Subcutaneous abdominal adipose tissue (tissue), 5 donors: ENCODE data around the gene DNAJB1.

Source experiments
- H3K27ac ChIP-seq: one replicate; pipeline ENCODE4 v1.7.0; 2013; ENCODE audit warnings: low read depth, mild to moderate bottlenecking, inconsistent platforms, low read length, moderate library complexity
- H3K27me3 ChIP-seq, 5 donors: one replicate each; pipeline ENCODE4 v1.7.0; 2013; ENCODE audit warnings: low read length in 5 of 5, inconsistent platforms in 1 of 5; ENCODE audit not compliant: control insufficient read depth in 5 of 5, insufficient read depth in 4 of 5
- H3K36me3 ChIP-seq, 5 donors: one replicate each; pipeline ENCODE4 v1.7.0; 2013; ENCODE audit warnings: low read length in 5 of 5; ENCODE audit not compliant: control insufficient read depth in 5 of 5, insufficient read depth in 5 of 5
- H3K4me1 ChIP-seq, 5 donors: one replicate each; pipeline ENCODE4 v1.7.0; 2013; ENCODE audit warnings: low read length in 5 of 5, mild to moderate bottlenecking in 3 of 5, moderate library complexity in 1 of 5; ENCODE audit not compliant: control insufficient read depth in 5 of 5, insufficient read depth in 5 of 5
- H3K4me3 ChIP-seq, 5 donors: one replicate each; pipeline ENCODE4 v1.7.0; 2013; ENCODE audit warnings: low read length in 5 of 5, low read depth in 1 of 5
- H3K9ac ChIP-seq, 5 donors: one replicate each; pipeline ENCODE4 v1.7.0; 2013; ENCODE audit warnings: low read length in 5 of 5, mild to moderate bottlenecking in 4 of 5, moderate library complexity in 3 of 5
- H3K9me3 ChIP-seq, 5 donors: one replicate each; pipeline ENCODE4 v1.7.0; 2013; ENCODE audit warnings: low read length in 5 of 5; ENCODE audit not compliant: control insufficient read depth in 5 of 5
- donor health status: healthy.
- donor health status: healthy.
- donor health status: healthy.
- donor health status: healthy.
- donor health status: healthy.

DNAJB1 gene

DNA sequence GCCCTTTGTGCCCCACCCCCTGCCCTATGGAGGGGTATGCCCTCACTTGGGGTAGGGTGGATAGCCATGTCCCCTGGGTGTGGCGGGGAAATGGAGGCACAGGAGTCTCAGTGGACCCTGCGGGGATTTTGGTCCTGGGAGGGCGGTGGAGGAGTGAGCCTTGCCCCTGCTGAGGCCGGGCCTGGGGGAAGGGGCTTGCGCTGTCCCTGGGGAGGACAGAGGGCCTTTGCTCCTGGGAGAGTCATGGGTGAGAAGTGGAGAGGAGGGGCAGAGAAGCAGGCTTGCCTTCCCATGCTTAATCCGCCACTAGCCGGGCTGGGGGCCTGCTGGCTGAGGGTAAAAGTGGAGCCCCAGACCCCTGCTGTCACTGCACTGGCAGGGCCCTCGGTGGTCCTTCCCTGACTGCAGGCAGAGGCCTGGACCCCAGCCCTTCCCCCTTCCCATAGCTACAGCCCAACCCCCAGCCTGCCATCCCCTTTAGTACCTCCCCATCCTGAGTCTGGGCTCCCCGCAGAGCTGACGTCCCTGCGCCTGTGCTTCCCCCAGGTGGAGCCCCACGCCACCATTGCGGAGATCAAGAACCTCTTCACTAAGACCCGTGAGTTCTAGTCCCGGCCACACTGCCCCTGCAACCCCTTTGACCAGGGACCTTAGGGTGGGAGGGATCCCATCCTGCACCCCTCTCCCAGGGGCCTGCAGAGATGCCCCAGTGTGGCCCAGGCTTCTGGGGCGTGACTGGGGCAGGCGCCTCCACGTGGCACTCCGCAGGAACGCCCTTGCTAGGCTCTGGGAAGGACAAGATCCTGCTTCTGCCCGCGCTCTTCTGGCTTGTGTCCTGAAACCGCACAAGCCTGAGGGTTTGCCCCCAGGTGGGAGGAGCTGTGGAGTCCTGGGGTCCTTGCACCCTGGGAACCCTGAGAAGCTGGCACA, 44.7 kb upstream of the DNAJB1 start:
- Histone ChIP-seq H3K27ac (peak overlapping the region; percentile 85), H3K4me3 (peak overlapping the region in 3 of 5 donors; percentile 18 to 61 (median 54)), H3K4me1 (peaks cover 10 to 55% (median 47%) of the 10 kb centered on the region in 5 donors), H3K9ac (peak overlapping the region; percentile 38 to 82 (median 56)), H3K9me3 (no peaks in the 10 kb centered on the region), H3K36me3 (peaks cover 0 to 43% (median 29%) of the 10 kb centered on the region in 5 donors), H3K27me3 (no peaks in the 10 kb centered on the region)

DNA sequence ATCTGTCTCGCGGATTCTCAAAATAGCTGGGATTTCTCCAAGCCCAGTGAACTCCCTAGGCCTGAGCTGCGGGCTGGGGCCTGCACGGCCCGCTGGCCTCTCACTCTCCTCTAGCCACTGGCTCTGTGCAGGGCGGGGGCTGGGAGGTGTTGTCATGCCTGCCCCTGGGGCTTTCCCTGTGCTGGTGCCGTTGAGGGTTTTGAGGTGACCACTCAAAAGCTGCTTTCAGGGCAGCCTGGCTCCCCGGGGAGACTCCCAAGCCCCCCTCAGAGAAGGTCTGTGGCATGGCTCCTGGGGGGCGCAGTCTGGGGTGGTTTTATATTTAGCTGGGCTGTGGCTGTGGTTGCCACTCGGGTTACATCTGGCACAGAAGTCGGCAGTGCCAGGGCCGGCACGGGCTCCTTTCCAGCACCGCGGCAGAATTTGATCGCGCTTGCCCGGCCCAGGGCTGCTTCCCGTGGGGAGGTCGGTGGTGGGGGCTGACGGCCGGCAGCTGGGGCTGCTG, 43.7 kb upstream of the DNAJB1 start:
- Histone ChIP-seq H3K27me3 (no peaks in the 10 kb centered on the region), H3K9ac (peak overlapping the region; percentile 48 to 82 (median 61)), H3K4me1 (peaks cover 10 to 55% (median 47%) of the 10 kb centered on the region in 5 donors), H3K4me3 (peak overlapping the region in 3 of 5 donors; percentile 18 to 61 (median 54)), H3K27ac (peak overlapping the region; percentile 85), H3K36me3 (peaks cover 0 to 35% (median 21%) of the 10 kb centered on the region in 5 donors), H3K9me3 (no peaks in the 10 kb centered on the region)

DNA sequence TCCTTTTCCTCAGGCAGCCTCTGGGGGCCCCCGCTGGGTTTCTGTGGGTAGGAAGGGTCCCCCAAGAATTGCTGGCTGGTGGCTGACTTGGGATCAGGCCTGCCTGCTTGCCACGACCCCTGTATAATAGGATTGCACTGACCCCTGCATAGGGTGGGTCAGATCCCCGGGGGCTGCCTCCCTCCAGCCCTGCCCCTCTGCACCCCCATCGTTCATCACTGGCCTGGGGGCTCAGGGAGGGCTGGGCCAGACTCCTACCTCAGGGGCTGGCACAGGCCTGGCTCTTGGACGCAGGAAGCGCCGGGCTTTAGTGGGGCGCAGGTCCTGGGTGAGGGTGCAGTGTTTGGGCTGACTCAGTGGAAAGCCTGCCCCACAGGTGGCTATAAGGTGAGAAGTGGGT, 43.1 kb upstream of the DNAJB1 start:
- peak overlapping the region; percentile 85 for H3K27ac ChIP-seq

DNA sequence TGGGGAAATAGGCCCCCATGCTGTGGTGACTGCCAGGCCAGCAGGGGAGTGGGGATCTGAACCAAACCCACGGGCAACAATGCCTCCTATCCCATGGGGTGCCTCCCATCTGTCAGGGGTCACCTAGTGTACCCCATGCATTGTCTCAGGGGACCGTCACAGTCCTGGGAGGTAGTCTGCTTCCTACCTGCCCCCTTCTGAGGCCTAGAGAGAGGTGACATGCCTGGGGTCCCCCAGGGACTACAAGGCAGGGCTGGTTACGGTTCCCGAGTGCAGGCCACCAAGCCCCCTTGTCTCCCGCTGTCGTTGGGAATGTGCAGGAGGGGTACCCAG, 42.5 kb upstream of the DNAJB1 start:
- H3K4me1 ChIP-seq = peaks cover 12 to 66% (median 58%) of the 10 kb centered on the region in 5 donors
- H3K4me3 ChIP-seq = peak overlapping the region in 2 of 5 donors; percentile 29 to 44
- H3K9ac ChIP-seq = peak overlapping the region; percentile 53 to 82 (median 73)
- no peaks in the 10 kb centered on the region for H3K9me3 ChIP-seq
- peaks cover 0 to 25% (median 13%) of the 10 kb centered on the region in 5 donors for H3K36me3 ChIP-seq
- peak overlapping the region; percentile 85 for H3K27ac ChIP-seq
- no peaks in the 10 kb centered on the region for H3K27me3 ChIP-seq

More for the DNA sequence above, 43.1 kb upstream of the DNAJB1 start:
- H3K36me3 ChIP-seq = peaks cover 0 to 30% (median 18%) of the 10 kb centered on the region in 5 donors
- H3K9me3 ChIP-seq = no peaks in the 10 kb centered on the region
- peaks cover 12 to 61% (median 53%) of the 10 kb centered on the region in 5 donors for H3K4me1 ChIP-seq
- H3K9ac ChIP-seq = peak overlapping the region; percentile 48 to 82 (median 61)
- H3K27me3 ChIP-seq = no peaks in the 10 kb centered on the region
- peak overlapping the region in 1 of 5 donors; percentile 44 for H3K4me3 ChIP-seq

DNA sequence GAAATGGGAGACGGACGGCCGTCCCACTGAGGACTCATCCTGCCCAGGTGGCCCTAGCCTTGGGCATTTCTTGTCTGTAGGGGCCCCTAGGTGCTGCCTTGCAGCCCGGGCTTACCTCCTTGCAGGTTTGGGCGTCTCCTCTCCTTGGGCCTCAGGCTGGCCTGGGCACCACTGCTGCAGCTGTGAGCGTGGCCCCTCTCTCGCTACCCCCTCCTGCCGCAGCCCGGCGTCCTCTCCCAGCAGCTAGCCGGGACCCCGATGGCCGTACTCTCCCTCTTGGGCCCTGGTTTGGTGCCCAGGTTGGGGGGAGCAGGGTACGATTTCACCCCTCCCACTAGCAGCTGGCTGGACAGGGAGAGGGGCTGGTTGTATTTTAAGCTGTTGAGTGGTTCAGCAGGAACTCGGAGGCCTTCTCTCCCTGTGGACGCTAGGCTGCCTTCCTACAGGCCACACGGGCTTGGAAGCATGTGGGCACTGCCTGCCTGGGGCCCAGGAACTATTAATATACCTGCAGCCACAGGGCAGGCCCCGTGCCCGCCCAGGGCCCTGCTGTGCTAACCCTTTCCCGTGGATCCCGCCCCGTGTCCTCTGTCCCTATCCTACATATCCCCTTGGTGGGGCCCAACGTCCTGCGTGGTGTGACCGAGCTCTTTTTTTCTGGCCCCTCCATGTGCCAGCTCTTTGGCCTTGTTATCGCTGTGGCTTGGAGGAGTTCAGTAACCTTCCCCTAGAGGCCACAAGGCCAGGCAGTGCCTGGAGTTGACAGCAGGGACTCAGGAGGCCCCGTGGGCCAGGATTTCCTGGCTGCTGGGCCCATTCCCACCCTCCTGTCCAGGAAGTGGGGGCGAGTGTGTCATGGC, 41.9 kb upstream of the DNAJB1 start:
- peak overlapping the region; percentile 85 for H3K27ac ChIP-seq
- peak overlapping the region; percentile 53 to 82 (median 73) for H3K9ac ChIP-seq
- no peaks in the 10 kb centered on the region for H3K27me3 ChIP-seq

DNA sequence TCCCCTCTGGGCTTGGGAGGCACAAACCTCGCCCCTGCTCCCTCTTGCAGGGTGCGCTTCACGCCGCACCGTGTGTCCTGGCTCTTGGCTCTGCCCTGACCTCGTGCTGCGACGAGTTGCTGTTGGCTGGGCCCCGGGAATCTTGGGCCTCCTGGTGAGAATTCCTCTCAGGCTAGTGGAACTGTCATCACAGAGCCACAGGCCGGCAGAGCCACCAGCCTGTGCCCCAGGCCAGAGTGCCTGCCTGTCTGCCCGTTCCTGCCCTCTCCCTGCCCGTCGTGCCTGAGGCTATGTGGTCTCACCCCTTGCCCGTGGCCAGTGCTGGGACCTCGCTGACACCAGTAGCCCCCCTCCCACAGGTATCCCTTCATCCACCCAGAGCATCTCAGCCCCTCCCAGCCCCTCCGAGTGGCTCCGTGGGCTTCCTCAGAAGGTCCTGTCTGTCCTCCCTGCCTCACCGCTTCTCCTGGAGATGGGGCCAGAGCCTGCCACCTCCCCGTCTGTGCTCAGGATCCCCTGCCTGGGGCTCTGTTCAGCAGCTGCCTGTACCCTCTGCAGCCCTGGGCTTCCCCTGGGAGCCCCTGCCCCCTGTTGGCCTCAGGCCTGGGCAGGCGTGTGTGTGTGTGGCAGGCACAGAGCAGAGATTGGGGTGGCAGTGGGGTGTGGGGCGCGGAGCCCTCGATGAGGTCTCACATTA, 40.3 kb upstream of the DNAJB1 start:
- Histone ChIP-seq H3K9me3 (no peaks in the 10 kb centered on the region), H3K9ac (peak overlapping the region in 1 of 5 donors; percentile 64), H3K27me3 (no peaks in the 10 kb centered on the region), H3K4me3 (no peak overlapping the region), H3K4me1 (peaks cover 12 to 74% (median 63%) of the 10 kb centered on the region in 5 donors), H3K36me3 (peaks cover 0 to 8% (median 0%) of the 10 kb centered on the region in 5 donors), H3K27ac (no peak overlapping the region)

More for the DNA sequence above, 41.9 kb upstream of the DNAJB1 start:
- H3K4me1 ChIP-seq = peaks cover 12 to 68% (median 58%) of the 10 kb centered on the region in 5 donors
- no peaks in the 10 kb centered on the region for H3K9me3 ChIP-seq
- H3K36me3 ChIP-seq = peaks cover 0 to 19% (median 8%) of the 10 kb centered on the region in 5 donors
- no peak overlapping the region for H3K4me3 ChIP-seq

DNA sequence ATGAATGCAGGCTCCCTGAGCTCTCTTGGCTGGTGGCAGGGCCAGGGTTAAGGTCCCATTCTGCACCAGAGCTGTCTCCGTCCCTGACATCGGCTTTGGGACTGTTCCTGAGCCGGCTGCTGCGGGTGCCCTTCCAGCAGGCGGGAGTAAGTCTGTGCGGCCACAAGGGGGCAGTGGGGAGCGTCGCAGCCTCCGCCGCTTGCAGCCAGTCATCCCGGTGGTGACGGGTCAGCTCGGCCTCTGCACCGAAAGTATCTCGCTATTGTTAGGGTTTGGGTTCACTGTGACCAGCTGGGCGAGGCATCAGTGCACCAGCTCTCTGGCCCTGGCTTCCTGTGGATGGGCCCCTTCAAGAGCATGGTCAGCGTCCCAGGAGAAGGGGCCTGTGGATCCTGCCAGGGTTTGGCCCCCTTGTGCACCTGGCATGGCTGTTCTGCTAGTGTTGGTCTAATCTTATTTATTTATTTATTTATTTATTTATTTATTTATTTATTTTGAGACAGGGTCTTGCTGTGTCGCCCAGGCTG, 38.5 kb upstream of the DNAJB1 start:
- Histone ChIP-seq H3K4me1 (peaks cover 12 to 68% (median 51%) of the 10 kb centered on the region in 5 donors), H3K36me3 (peaks cover 0 to 7% (median 0%) of the 10 kb centered on the region in 5 donors), H3K4me3 (peak overlapping the region in 4 of 5 donors; percentile 30 to 48 (median 43)), H3K9ac (peak overlapping the region in 2 of 5 donors; percentile 5 to 20), H3K9me3 (no peaks in the 10 kb centered on the region), H3K27ac (no peak overlapping the region), H3K27me3 (no peaks in the 10 kb centered on the region)

DNA sequence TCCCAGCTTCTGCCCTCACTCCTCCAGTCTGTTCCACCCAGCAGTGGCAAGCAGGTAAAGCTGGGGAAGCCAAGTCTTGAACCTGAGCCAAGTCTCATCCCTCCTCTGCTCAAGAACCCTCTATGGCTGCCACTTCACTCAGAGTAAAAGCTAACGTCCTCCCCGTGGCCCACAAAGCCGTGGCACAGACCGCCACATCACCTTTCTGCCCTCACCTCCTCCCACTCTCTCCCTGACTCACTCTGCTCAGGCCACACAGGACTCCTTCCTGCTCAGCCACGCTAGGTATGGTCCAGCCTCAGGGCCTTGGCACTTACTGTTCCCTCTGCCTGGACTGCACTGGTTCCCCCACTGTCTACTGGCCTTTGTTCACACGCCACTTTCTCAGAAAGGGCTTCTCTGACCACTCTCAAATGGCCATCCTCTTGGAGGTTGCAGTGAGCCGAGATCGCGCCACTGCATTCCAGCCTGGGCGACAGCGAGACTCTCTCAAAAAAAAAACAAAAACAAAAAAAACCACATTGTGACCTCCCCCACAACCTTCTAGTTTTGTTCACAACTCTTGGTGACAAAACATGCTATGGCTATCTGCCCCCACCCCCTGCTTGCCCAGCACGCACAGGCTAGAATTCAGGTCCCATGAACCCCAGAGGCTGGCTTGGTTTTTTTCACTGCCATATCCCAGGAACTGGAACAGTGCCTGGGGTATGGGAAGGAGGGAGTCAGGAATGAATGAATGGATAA, 37.9 kb upstream of the DNAJB1 start:
- Histone ChIP-seq H3K36me3 (peaks cover 0 to 7% (median 0%) of the 10 kb centered on the region in 5 donors), H3K27ac (no peak overlapping the region), H3K4me1 (peaks cover 10 to 67% (median 50%) of the 10 kb centered on the region in 5 donors), H3K9me3 (no peaks in the 10 kb centered on the region), H3K9ac (peak overlapping the region in 2 of 5 donors; percentile 5 to 20), H3K4me3 (peak overlapping the region in 4 of 5 donors; percentile 30 to 47 (median 42)), H3K27me3 (no peaks in the 10 kb centered on the region)
